Measurements from ENCODE around the gene RNF38.
A peak's percentile ranks its signal among the peaks of the same experiment; 100 is the strongest.
"Not testable (repeated sequence)": the region's sequence is repeated elsewhere in the genome, so short reads cannot be mapped to it uniquely, and the experiment has no call there.

The RNF38 gene

GRCh38 chr9:36402536-36402935, 2.5 kb upstream of the RNF38 start:
- no peak for DNase-seq

GRCh38 chr9:36401897-36402480, 1.9 kb upstream of the RNF38 start:
- no peak for DNase-seq

DNA sequence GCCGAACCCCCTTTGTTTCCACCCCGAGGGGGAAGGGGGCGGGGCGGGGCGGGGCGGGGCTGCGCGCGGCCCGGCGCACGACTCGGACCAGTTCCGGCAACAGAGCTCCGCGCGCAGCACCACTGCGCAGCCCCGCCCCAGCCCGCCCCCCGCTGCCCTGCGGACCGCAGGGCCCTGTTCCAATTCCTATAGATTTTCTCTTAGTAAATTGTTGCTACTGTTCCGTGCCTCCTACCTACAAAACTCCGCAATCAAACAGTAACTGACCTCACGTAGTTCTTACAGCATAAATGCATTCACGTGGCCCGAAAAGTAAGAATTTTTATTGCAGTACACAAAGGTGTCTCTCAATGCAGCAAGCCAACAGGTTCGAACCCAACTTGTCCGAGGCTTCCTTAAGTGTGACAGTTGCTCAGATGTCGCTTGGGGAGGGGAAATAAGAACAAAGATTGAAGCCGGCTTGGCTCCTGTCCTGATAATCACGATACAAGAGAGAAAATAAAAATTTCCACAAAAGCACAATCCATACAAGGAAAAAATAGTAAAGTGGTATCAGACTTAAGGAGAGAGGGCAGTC, 1.2 kb upstream of the RNF38 start:
- DNase-seq, result peak; percentile 83

DNA sequence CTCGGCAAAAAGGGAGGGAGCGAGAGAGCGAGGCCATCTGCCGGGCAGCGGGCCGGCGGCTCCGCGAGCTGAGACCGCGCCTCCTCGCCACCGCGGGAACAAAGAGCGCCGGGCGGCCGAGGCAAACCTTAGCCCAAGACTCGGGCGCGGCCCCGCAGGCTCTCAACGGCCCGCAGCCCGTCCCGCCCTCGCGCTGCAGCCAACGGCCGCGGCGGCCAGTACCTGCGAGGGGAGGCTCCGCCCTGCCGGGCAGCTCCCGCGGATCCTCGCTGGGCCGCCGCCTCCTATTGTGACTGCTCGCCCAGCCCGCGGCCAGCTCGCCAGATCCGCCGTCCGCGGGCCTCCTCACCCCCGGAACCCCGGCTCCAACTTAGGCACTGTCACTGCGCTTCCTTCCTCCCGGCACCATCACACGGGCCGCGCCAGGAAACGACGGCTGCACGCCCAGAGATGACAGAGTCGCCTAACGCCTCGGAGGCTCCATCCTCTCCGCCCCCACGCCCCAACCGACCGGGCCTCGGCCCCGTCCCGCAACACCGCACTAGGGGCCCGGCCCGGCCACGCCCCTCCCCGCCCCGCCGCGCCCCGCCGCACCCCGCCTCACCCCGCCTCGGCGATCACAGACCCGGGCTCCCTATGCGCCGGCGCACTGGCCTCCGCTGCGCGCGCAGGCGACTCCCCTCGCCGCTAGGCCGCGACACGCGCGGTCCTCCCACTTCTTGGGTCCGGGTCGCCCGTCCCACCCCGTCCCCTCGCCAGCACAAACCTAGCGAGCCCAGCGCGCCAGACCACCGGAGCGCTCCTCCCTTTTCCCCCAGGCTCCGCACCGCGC, 479 bp upstream of the RNF38 start:
- peak; percentile 90 for DNase-seq

- DNase-seq, result peak; percentile 61
Measured at GRCh38 chr9:36398745-36399144, 1.3 kb downstream of the RNF38 start.

- peak; percentile 43 for DNase-seq
Measured at GRCh38 chr9:36396985-36397384, 3.1 kb downstream of the RNF38 start.

DNA sequence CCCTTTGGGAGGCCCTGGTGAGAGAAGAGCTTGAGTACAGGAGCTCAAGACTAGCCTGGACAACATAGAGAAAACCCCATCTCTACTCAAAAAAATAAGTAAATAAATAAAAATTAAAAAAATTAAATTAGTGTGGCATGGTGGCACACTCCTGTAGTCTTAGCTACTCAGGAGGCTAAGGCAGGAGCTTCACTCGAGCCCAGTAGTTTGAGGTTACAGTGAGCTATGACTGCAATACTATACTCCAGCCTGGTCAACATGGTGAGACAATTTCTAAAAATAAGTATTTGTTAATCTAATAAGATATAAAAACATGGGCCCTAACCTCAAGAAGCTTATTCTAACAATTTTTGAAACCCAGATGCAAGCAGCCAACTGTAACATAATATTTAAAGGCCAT, 7.6 kb downstream of the RNF38 start:
- DNase-seq, result no peak

- DNase-seq, result no peak
Measured at GRCh38 chr9:36389590-36389989, 10.5 kb downstream of the RNF38 start.

GRCh38 chr9:36386396-36386965, 13.6 kb downstream of the RNF38 start:
- DNase-seq, result not testable (repeated sequence)

DNA sequence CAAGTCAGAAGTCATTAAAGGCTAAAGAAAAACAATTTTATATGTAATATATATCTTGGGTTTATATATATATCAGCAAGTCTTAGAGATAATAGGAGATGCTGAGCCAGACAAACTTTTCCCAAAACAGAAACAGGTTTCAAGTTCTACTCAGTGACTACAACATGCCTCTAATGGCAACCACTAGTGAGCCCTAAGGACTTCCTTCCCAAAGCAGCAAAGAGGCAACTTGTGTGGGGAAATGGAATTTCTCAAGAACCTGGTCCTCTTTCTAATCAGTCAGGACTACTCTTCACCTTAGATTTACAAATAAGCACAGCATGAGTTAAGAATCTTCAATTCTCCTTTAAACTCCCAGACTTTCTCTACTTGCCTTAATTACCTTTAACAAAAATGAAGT, 17.6 kb downstream of the RNF38 start:
- DNase-seq, result no peak

DNA sequence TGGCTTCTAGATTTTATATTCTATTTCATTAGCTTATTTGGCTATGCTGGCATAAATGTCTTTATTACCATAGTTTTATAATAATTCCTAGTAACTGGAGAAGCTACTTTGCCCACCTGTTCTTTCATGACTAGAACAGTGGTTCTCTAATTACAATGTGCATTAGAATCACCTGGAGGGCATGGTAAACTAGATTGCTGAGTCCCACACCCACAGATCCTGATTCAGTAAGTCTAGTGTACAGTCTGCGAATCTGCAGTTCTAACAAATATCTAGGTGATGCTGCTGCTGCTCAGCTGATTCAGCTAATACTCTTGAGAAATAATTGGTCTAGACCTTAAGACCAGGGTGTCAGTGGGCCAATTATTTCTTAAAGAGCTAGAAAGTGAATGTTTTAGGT, 35.5 kb downstream of the RNF38 start:
- DNase-seq, result no peak

GRCh38 chr9:36363448-36363847, 36.6 kb downstream of the RNF38 start:
- no peak for DNase-seq

DNA sequence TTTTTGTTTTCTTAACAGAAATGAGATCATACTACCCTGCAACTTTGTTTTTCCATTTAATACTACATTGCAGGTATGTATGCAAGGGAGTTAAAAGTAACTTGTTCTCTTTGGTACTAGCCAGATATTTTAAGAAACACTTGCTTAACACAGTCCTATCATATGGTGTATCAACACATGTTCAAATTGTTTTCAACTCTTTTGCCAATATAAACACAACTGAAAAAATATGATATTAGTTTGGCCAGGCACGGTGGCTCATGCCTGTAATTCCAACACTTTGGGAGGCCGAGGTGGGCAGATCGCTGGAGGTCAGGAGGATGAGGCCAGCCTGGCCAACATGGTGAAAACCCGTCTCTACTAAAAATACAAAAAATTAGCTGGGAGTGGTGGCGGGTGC, 41.6 kb downstream of the RNF38 start:
- no peak for DNase-seq

GRCh38 chr9:36357639-36358038, 42.4 kb downstream of the RNF38 start:
- no peak for DNase-seq

- DNase-seq, result no peak
Measured at GRCh38 chr9:36346569-36346968, 53.5 kb downstream of the RNF38 start.

- DNase-seq, result no peak
Measured at GRCh38 chr9:36345103-36345846, 54.8 kb downstream of the RNF38 start.

DNA sequence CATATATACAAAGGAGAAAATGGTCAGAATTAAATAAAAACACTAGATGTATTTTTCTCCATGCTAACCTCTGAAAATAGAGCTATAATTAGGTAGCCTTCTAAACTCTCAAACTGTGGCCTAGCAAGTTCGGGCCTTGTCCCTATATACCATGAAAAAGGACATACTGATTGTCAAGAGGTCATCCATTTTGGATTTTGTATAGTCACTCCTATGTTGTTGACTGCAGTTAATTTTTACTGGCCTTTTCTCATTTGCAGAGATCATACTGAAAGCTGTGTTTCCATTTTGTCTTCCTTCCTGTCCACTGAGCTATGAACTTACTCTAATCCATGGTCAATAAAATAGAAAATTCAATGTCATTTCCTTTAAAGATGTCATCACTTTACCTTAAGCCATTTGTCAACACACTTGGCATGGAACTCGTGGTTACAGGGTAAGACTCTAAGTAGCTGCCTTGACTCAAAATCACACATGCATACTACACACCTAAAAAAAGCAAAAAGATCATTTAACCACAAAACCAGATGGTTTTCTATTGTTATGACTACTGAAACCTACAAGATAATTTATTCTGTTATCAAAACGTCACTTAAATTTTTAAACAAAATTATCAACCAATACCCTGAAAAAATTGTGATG, 58.0 kb downstream of the RNF38 start:
- DNase-seq, result no peak

DNA sequence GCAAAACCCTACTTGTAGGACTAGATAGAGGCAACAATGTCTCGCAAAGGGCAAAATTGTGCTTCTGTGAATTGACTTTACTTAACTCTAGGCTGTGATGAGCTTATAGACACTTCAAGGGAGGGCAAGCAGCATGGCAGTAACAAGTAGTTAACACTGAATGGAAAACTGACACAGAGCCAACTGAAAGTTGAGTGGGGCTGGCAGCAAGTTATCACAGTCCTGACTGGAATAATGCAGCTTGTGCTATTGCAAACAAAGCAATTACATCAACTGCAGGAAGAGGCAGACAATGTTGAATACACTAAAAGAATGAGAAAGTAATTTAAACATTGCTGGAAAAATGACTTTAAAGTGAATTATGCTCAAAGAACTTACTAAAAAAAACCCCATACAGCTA, 62.2 kb downstream of the RNF38 start:
- DNase-seq, result no peak

DNA sequence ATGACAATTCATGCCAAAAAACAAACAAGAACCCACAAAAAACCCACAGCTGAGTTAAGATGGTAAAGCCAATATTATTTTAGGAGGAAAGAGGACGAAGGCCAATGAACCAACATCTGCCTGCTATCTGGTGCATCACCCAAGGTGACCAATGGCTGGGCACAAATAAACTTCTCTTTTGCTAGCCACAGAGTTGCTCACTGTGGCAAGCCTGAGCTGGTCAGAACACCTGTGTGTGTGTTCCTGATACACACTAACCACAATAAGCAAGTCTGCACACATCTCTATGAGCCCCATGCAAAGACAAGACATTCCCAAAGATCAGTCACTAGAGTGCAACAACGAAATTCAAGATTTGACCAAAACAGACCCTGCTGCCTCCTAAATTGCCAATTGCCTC, 63.1 kb downstream of the RNF38 start:
- DNase-seq, result no peak

GRCh38 chr9:36336131-36336907, 63.8 kb downstream of the RNF38 start:
- no peak for DNase-seq

GRCh38 chr9:36332006-36332405, 68.1 kb downstream of the RNF38 start:
- DNase-seq, result peak; percentile 31

All from EL (cell line).